Heart right ventricle (tissue), 16 donors: ENCODE data around the gene PRPH. TPM values are rescaled to one million over a fixed set of nuclear protein-coding genes. Genes with fewer than 3 reads are reported as not detected.

ENCODE experiments used
- ATAC-seq, 8 donors: fragments of 200-7000 bp; cut with Tn5 transposase; one replicate each; pipeline ENCODE4 v1.9.1; 2020; ENCODE audit warnings: mild to moderate bottlenecking in 8 of 8, moderate library complexity in 8 of 8, moderate number of reproducible peaks in 1 of 8
- DNase-seq, 2 donors: peaks; one replicate each; pipeline ENCODE4 v3.0.0-alpha.2; 2020
- H3K27ac ChIP-seq, 10 donors: fragments of 200-600 bp; sonication (generic) in 2 of 10; one replicate each; pipeline versions ENCODE4 v1.5.0 to v1.8.0; 2020 to 2022; ENCODE audit warnings: mild to moderate bottlenecking in 3 of 10
- H3K27me3 ChIP-seq, 7 donors: fragments of 200-600 bp; one replicate each; pipeline ENCODE4 v1.8.0; 2021 to 2022; ENCODE audit warnings: mild to moderate bottlenecking in 2 of 7
- H3K36me3 ChIP-seq, 9 donors: fragments of 200-600 bp; sonication (generic) in 1 of 9; one replicate each; pipeline versions ENCODE4 v1.5.0 to v1.8.0; 2020 to 2022; ENCODE audit warnings: mild to moderate bottlenecking in 2 of 9
- H3K4me1 ChIP-seq, 9 donors: fragments of 200-600 bp; sonication (generic) in 1 of 9; one replicate each; pipeline versions ENCODE4 v1.5.0 to v1.8.0; 2020 to 2022; ENCODE audit warnings: mild to moderate bottlenecking in 4 of 9
- H3K4me3 ChIP-seq, 10 donors: fragments of 200-600 bp; sonication (generic) in 2 of 10; one replicate each; pipeline versions ENCODE4 v1.5.0 to v1.8.0; 2020 to 2022; ENCODE audit warnings: mild to moderate bottlenecking in 7 of 10, moderate library complexity in 2 of 10
- H3K9me3 ChIP-seq, 11 donors: fragments of 200-600 bp in 10 of 11; sonication (generic) in 2 of 11; one replicate each; pipeline versions ENCODE4 v1.5.0 to v1.8.0; 2013 to 2022; ENCODE audit warnings: mild to moderate bottlenecking in 2 of 11, control low read depth in 1 of 11, moderate library complexity in 1 of 11
- CTCF ChIP-seq, 9 donors: fragments of 200-600 bp; sonication (generic) in 2 of 9; IDR thresholded peaks; one replicate each; pipeline versions ENCODE4 v1.5.0 to v1.8.0; 2021 to 2022; ENCODE audit warnings: antibody characterized with exemption in 9 of 9, mild to moderate bottlenecking in 5 of 9, moderate library complexity in 1 of 9
- WGBS, 2 donors: extraction: QIAGEN DNeasy Blood & Tissue Kit; methylation state at CpG; one replicate each; pipeline ENCODE4 v1.1.7; 2013; ENCODE audit warnings: inconsistent platforms in 1 of 2; 5-methylcytosine and 5-hydroxymethylcytosine counted together
- intact Hi-C, 10 donors: fragments of 100-400 bp; cut with DNase I; formaldehyde crosslinking; loops; one replicate each; pipeline versions ENCODE4 v1.11.1 to v1.14.2; 2022
- polyA plus RNA-seq, 2 donors: library from polyadenylated mRNA; stranded (reverse); fragments of 200-250 nt; gene quantifications; one replicate each; pipeline ENCODE4 v1.2.3, GENCODE V29; 2013
- total RNA-seq, 10 donors: library from RNA; stranded (reverse); fragmentation: NEBNext Ultra II Directional in 3 of 10; extraction: Animal tissue kit (Norgen Biotek cat#: 25700) in 3 of 10; gene quantifications; one replicate each; pipeline versions ENCODE4 v1.2.1 to v1.2.4, GENCODE V29; 2021 to 2023
- donor health status: Arrhythmogenic right ventricular cardiomyopathy.
- donor health status: ischemic (EF 13 %, LVEDD 7.1; RV severe dilation, severe dysfunction).
- donor health status: healthy with polysubstance abuse.
- donor health status: DM: no; HTN: yes; CAD: no.
- donor health status: DM: no; HTN: no; CAD: no.
- donor health status: ischemic (EF 25% LVEDD 6.9; RV normal size, moderate dysfunction).
- donor health status: ischemic (EF 25% LVEDD 5.7; RV mildly dilated, moderate dysfunction).
- donor health status: healthy.
- donor health status: DM: yes; HTN: yes; CAD: no.
- donor health status: Ischemic cardiomyopathy.
- donor health status: ischemic (EF 35%, LVEDD 5.7; RV mildly dilated, moderate dysfunction).
- donor health status: nonischemic (EF 11% LVEDD 7.7; RV severe dilation, severe dysfunction).
- donor health status: DM: yes; HTN: yes; CAD: no.
- donor health status: PGD.
- donor health status: ischemic (EF 29% LVEDD 5.4; RV normal size, mild dysfunction).
- donor health status: nonischemic (EF 23%, LVEDD 6.1; RV moderate dilation, normal function).

The PRPH gene
- total and polyA plus RNA-seq, 12 donors: 0.10 to 0.64 (median 0.47) TPM; not detected in 5

GRCh38 chr12:49260571-49261363, 34.2 kb upstream of the PRPH start:
- WGBS, 2 donors: 87 to 89% methylated on average over 11 of the region's 11 CpGs
- Histone ChIP-seq H3K4me3 (no peak overlapping the region), H3K36me3 (no peaks in the 10 kb centered on the region), H3K27ac (peak overlapping the region in 3 of 10 donors; percentile 33 to 42 (median 33)), H3K9me3 (no peaks in the 10 kb centered on the region), H3K27me3 (no peaks in the 10 kb centered on the region), H3K4me1 (peaks cover 0 to 46% (median 18%) of the 10 kb centered on the region in 9 donors)
- DNase-seq (no peak), ATAC-seq (no peak)
- intact Hi-C loops: no loop called here
- TF ChIP-seq CTCF (IDR thresholded peaks at IDR 0.05): no peak

- ATAC-seq: no peak
Measured at GRCh38 chr12:49261721-49262120, 33.2 kb upstream of the PRPH start.

GRCh38 chr12:49263400-49263763, 31.6 kb upstream of the PRPH start:
- Histone ChIP-seq H3K4me3 (peak overlapping the region in 3 of 10 donors; percentile 74 to 85 (median 79)), H3K27ac (peak overlapping the region in 2 of 10 donors; percentile 89 to 92), H3K9me3 (no peaks in the 10 kb centered on the region), H3K4me1 (peaks cover 0 to 69% (median 18%) of the 10 kb centered on the region in 9 donors), H3K27me3 (no peaks in the 10 kb centered on the region), H3K36me3 (peaks cover 0 to 18% (median 0%) of the 10 kb centered on the region in 9 donors)
- DNase-seq: no peak
- ATAC-seq: no peak
- intact Hi-C loops: no loop called here
- WGBS, 2 donors: 74 to 80% methylated on average over 5 of the region's 5 CpGs
- no peak for TF ChIP-seq CTCF (IDR thresholded peaks at IDR 0.05)

More at GRCh38 chr12:49261721-49262120, 33.2 kb upstream of the PRPH start:
- intact Hi-C loops: no loop called here
- no peak for TF ChIP-seq CTCF (IDR thresholded peaks at IDR 0.05)
- 96% methylated on average over 2 of the region's 2 CpGs for WGBS, 2 donors
- Histone ChIP-seq H3K36me3 (peaks cover 0 to 5% (median 0%) of the 10 kb centered on the region in 9 donors), H3K9me3 (no peaks in the 10 kb centered on the region), H3K4me3 (no peak overlapping the region), H3K27ac (no peak overlapping the region), H3K27me3 (no peaks in the 10 kb centered on the region), H3K4me1 (peaks cover 0 to 53% (median 18%) of the 10 kb centered on the region in 9 donors)
- no peak for DNase-seq

GRCh38 chr12:49264466-49264872, 30.5 kb upstream of the PRPH start:
- intact Hi-C loops: loop anchor here in 1 of 10 donors (2.0 kb wide), 1 partner anchor 30 kb away; no protein-coding TSS in a partner anchor
- WGBS, 2 donors: 0 to 1% methylated on average over 23 to 33 of the region's 35 CpGs
- Histone ChIP-seq H3K4me3 (peak overlapping the region; percentile 43 to 93 (median 78)), H3K4me1 (peaks cover 0 to 80% (median 23%) of the 10 kb centered on the region in 9 donors), H3K9me3 (no peaks in the 10 kb centered on the region), H3K27me3 (no peaks in the 10 kb centered on the region), H3K36me3 (peaks cover 0 to 29% (median 0%) of the 10 kb centered on the region in 9 donors), H3K27ac (peak overlapping the region; percentile 70 to 99 (median 92))
- no peak for TF ChIP-seq CTCF (IDR thresholded peaks at IDR 0.05)
- peak; percentile 33 to 66 (median 44) for ATAC-seq
- DNase-seq: no peak
